Keratinocyte (primary cell): ENCODE measurements around the gene DRD3. TPM values are rescaled to one million over a fixed set of nuclear protein-coding genes. Genes with fewer than 3 reads are reported as not detected.

Experiments used
- DNase-seq: peaks from one replicate; pipeline ENCODE4 v3.0.0-alpha.2; 2011; ENCODE audit warnings: low read depth, missing footprints, low spot score
- FAIRE-seq: peaks from 2 replicates; lab custom pipeline; 2011; peaks lifted over from hg19 to GRCh38; lab: Jason Lieb, UNC
- H2AFZ ChIP-seq: 2 replicates; pipeline ENCODE4 v1.6.0; 2012; ENCODE audit warnings: low read length, control low read depth, inconsistent platforms; ENCODE audit not compliant: control insufficient read depth
- H3K27ac ChIP-seq: 2 replicates; pipeline ENCODE4 v1.5.1; 2011; ENCODE audit warnings: low read length; ENCODE audit not compliant: control insufficient read depth, insufficient read depth
- H3K27me3 ChIP-seq: 3 replicates; pipeline ENCODE4 v1.6.0; 2011; ENCODE audit warnings: low read length; ENCODE audit not compliant: control insufficient read depth, insufficient read depth; ENCODE audit errors: extremely low read depth
- H3K36me3 ChIP-seq, 2 experiments: 2 replicates in 1 of 2; 3 replicates in 1 of 2; pipeline ENCODE4 v1.5.1; 2011; ENCODE audit warnings: low read length in 2 of 2, mild to moderate bottlenecking in 1 of 2; ENCODE audit not compliant: control insufficient read depth in 2 of 2, insufficient read depth in 2 of 2; ENCODE audit errors: extremely low read depth in 1 of 2
- H3K4me1 ChIP-seq: 3 replicates; pipeline ENCODE4 v1.5.1; 2011; ENCODE audit warnings: low read length; ENCODE audit not compliant: control insufficient read depth, insufficient read depth; ENCODE audit errors: extremely low read depth
- H3K4me2 ChIP-seq: 3 replicates; pipeline ENCODE4 v1.6.0; 2011; ENCODE audit warnings: low read depth, low read length; ENCODE audit not compliant: control insufficient read depth, insufficient read depth; ENCODE audit errors: extremely low read depth
- H3K4me3 ChIP-seq, 3 experiments: fragments of 200-600 bp in 1 of 3; sonication (generic) in 1 of 3; 2 replicates in 2 of 3; 3 replicates in 1 of 3; pipeline ENCODE4 v1.5.1; 2011 to 2016; ENCODE audit warnings: low read length in 3 of 3, mild to moderate bottlenecking in 3 of 3, control low read depth in 2 of 3, inconsistent platforms in 1 of 3, low read depth in 1 of 3, mixed read lengths in 1 of 3, mixed run types in 1 of 3, moderate library complexity in 1 of 3; ENCODE audit not compliant: control insufficient read depth in 2 of 3, insufficient read depth in 2 of 3; ENCODE audit errors: extremely low read depth in 1 of 3
- H3K79me2 ChIP-seq: 2 replicates; pipeline ENCODE4 v1.6.0; 2012; ENCODE audit warnings: low read length; ENCODE audit not compliant: control insufficient read depth, insufficient read depth
- H3K9ac ChIP-seq: 3 replicates; pipeline ENCODE4 v1.6.0; 2011; ENCODE audit warnings: low read length; ENCODE audit not compliant: control insufficient read depth, insufficient read depth; ENCODE audit errors: extremely low read depth
- H3K9me1 ChIP-seq: 3 replicates; pipeline ENCODE4 v1.6.0; 2011; ENCODE audit warnings: low read length; ENCODE audit not compliant: control insufficient read depth, insufficient read depth; ENCODE audit errors: extremely low read depth
- H3K9me3 ChIP-seq: 2 replicates; pipeline ENCODE4 v1.5.1; 2012; ENCODE audit warnings: low read depth, low read length; ENCODE audit not compliant: control insufficient read depth
- H4K20me1 ChIP-seq: 3 replicates; pipeline ENCODE4 v1.6.0; 2011; ENCODE audit warnings: low read length; ENCODE audit not compliant: control insufficient read depth, insufficient read depth; ENCODE audit errors: extremely low read depth
- EZH2 ChIP-seq: IDR thresholded peaks from one replicate; pipeline ENCODE4 v1.6.1; 2012; ENCODE audit warnings: inconsistent platforms, mild to moderate bottlenecking, low read length, moderate library complexity
- dilution Hi-C: fragments of 300-500 bp; cut with MboI; formaldehyde crosslinking; loops from one replicate; pipeline ENCODE4 v1.7.0; 2020; ENCODE audit warnings: low sequenced_read_pairs; ENCODE audit not compliant: extremely low pct_ligation_motif_present
- polyA plus RNA-seq, 5 experiments: library from polyadenylated mRNA; depleted of rRNA in 3 of 5; stranded (reverse) in 3 of 5; stranded (forward) in 1 of 5; unstranded in 1 of 5; fragments of >200 nt; gene quantifications; 1 replicate in 1 of 5; 2 replicates in 3 of 5; 3 replicates in 1 of 5; pipeline versions ENCODE4 v1.2.1 to v1.2.3, GENCODE V29; 2011 to 2012; ENCODE audit warnings: missing spikeins in 2 of 5, low read depth in 1 of 5, low replicate concordance in 1 of 5
- TF ChIP-seq, protein P1 (sequence below), 3 experiments: IDR thresholded peaks in 1 of 3; conservative IDR thresholded peaks in 1 of 3; optimal IDR thresholded peaks in 1 of 3; 2 replicates in 2 of 3; 3 replicates in 1 of 3; pipeline versions ENCODE3 to v1.5.1; 2011; ENCODE audit warnings: low read length in 3 of 3, mild to moderate bottlenecking in 3 of 3, moderate library complexity in 2 of 3, control low read depth in 1 of 3, inconsistent platforms in 1 of 3; ENCODE audit not compliant: insufficient read depth in 2 of 3; ENCODE audit errors: extremely low read depth in 1 of 3

The DRD3 gene
- polyA plus RNA-seq, 1 donor (not counting 4 experiments of a cell fraction or from before 2014, with no cell fraction given) = not detected

DNA sequence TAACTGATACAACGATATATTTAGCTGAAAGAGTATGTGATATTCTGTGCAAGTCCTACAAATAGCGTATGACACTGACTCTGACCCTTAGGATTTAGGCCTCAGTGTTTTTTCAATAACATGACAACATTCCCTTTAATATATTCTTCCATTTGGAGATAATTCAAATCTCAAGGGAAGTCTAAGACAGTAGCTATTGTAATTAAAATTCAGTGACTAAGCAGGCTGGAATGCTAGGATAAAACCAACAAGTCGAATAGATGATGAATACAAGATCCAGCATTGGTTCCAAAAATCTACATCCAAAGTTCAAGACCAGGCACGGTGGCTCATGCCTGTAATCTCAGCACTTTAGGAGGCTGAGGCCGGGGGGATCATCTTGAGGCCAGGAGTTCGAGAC lies 66.2 kb downstream of the DRD3 start:
- no peak for DNase-seq
- Histone ChIP-seq H3K9me1 (no peaks in the 10 kb centered on the region), H3K27ac (no peak overlapping the region), H3K4me2 (no peak overlapping the region), H3K4me3 (no peak overlapping the region), H3K9me3 (no peaks in the 10 kb centered on the region), H3K79me2 (no peaks in the 10 kb centered on the region), H3K4me1 (no peaks in the 10 kb centered on the region), H3K36me3 (no peaks in the 10 kb centered on the region), H2AFZ (no peak overlapping the region), H3K9ac (no peak overlapping the region), H3K27me3 (no peaks in the 10 kb centered on the region), H4K20me1 (no peaks in the 10 kb centered on the region)
- TF ChIP-seq EZH2 = no peak
- TF ChIP-seq, protein P1, sequence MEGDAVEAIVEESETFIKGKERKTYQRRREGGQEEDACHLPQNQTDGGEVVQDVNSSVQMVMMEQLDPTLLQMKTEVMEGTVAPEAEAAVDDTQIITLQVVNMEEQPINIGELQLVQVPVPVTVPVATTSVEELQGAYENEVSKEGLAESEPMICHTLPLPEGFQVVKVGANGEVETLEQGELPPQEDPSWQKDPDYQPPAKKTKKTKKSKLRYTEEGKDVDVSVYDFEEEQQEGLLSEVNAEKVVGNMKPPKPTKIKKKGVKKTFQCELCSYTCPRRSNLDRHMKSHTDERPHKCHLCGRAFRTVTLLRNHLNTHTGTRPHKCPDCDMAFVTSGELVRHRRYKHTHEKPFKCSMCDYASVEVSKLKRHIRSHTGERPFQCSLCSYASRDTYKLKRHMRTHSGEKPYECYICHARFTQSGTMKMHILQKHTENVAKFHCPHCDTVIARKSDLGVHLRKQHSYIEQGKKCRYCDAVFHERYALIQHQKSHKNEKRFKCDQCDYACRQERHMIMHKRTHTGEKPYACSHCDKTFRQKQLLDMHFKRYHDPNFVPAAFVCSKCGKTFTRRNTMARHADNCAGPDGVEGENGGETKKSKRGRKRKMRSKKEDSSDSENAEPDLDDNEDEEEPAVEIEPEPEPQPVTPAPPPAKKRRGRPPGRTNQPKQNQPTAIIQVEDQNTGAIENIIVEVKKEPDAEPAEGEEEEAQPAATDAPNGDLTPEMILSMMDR (optimal IDR thresholded peaks at IDR 0.05 in 1 of 3, IDR thresholded peaks at IDR 0.05 in 1 of 3, conservative IDR thresholded peaks at IDR 0.05 in 1 of 3; ENCODE audit: extremely low read depth in 1 of 3, insufficient read depth in 2 of 3, low read length in 3 of 3) = no peak
- dilution Hi-C loops = no loop called here
- FAIRE-seq = no peak

DNA sequence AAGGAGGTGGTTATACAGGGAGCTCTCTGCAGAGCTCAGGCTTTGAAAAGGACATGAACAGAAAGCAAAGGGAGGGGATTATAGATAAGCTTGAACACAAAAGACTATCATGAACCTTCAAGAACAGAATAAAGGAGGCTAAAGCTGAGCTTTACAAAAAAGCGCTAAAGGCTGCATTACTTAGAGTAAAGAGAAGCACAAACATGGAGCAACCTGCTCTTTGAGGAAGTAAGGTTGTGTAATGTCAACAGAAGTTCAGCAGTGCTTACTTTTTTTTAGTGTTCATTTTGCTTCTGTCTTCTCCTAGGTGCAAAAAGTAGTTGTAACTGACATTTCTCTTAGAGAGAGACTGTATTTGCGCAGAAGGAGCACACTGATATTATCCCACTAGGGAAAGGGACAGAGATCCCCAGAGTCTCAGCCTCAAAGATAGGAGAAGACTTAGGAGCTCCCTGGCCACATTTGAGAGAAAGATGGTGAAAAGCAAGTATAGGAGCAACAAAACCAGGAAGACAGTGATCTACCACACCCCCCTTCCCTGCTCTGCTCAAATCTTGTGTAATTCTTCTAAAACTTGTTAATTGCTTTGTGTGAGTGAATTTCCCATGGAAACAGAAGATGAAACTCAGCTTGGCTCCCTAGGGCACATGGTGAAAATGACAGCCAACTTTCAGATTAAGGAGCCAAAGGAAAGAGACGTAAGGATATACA lies 67.6 kb downstream of the DRD3 start:
- H3K27me3 ChIP-seq = no peaks in the 10 kb centered on the region
- FAIRE-seq (no peak), DNase-seq (no peak)
- H3K36me3 ChIP-seq = no peaks in the 10 kb centered on the region
- no peaks in the 10 kb centered on the region for H3K9me1 ChIP-seq
- no peaks in the 10 kb centered on the region for H4K20me1 ChIP-seq
- no peak overlapping the region for H3K4me2 ChIP-seq
- dilution Hi-C loops = no loop called here
- TF ChIP-seq, protein P1 (optimal IDR thresholded peaks at IDR 0.05 in 1 of 3, IDR thresholded peaks at IDR 0.05 in 1 of 3, conservative IDR thresholded peaks at IDR 0.05 in 1 of 3; ENCODE audit: extremely low read depth in 1 of 3, insufficient read depth in 2 of 3, low read length in 3 of 3) = no peak
- TF ChIP-seq EZH2 = no peak
- H3K79me2 ChIP-seq = no peaks in the 10 kb centered on the region
- no peaks in the 10 kb centered on the region for H3K9me3 ChIP-seq
- no peak overlapping the region for H3K9ac ChIP-seq
- no peak overlapping the region for H3K27ac ChIP-seq
- H2AFZ ChIP-seq = no peak overlapping the region
- no peak overlapping the region for H3K4me3 ChIP-seq
- no peaks in the 10 kb centered on the region for H3K4me1 ChIP-seq
